ENCODE data around the gene GABARAP. TPM values are rescaled to one million over a fixed set of nuclear protein-coding genes. Genes with fewer than 3 reads are reported as not detected.

The GABARAP gene
- total and polyA plus RNA-seq, 2 of the 13 experiments (the other 11 are each of a cell fraction or from before 2014, with no cell fraction given), result 161 to 310 TPM

DNA sequence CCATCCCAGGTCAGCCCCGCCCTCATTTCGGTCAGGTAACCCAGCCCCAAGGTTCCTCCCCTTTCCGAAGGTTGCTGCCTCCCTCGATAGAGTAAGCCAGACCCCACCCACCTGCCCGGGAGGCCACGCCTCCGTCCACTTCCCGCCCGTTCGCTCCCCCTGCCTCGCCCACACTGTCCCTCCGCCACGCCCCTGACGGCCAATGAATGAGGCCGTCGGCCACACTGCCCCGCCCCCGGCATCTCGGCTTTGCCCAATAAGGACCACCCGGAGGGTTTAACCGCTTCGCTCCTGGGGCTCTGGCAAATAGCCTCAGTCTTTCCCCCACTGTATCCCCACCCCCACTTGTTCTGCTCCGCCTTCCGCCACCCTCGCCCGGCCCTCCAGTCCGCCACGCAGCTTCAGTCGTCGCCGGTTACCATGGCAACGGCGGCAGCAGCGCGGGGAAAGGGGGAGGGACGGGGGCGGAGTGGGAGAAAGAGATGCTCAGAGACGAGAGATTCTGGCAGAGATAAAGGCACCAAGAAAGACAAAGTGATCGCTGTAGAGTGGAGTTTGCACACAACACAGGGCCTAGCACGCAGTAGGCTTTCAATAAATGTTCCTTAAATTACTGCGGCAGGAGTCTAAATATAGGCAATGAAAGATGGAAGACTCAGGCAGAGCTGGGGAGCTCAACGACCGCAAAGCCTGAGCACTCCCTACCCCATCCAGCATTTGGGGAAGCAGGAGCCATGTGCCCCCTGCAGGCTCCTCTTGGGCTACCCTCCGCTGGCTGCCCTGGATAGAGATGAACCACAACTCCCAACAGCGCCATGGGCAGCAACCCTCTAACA is 27.7 kb downstream of the GABARAP start (continued):
- TF ChIP-seq ZNF382 (CRISPR knock-in tag; IDR thresholded peaks at IDR 0.05; ENCODE audit: borderline replicate concordance) (no peak), HDAC2 (CRISPR knock-in tag; IDR thresholded peaks at IDR 0.05) (no peak), THRA (CRISPR knock-in tag; IDR thresholded peaks at IDR 0.05; ENCODE audit: borderline replicate concordance) (no peak), FOXO1 (CRISPR knock-in tag; IDR thresholded peaks at IDR 0.05) (no peak), KLF6 (CRISPR knock-in tag; IDR thresholded peaks at IDR 0.05) (0 out of 2 replicates have a peak, but pooled peaks have one; percentile 7), ZNF136 (CRISPR knock-in tag; IDR thresholded peaks at IDR 0.05; ENCODE audit: low read depth) (0 out of 2 replicates have a peak, but pooled peaks have one; percentile 41), LCORL (IDR thresholded peaks at IDR 0.05) (no peak), LCORL (CRISPR knock-in tag; IDR thresholded peaks at IDR 0.05) (peak; percentile 68; the same call in 1 of the 2 replicates), YY1 (IDR thresholded peaks at IDR 0.05; ENCODE audit: insufficient read depth, insufficient replicate concordance, low read depth, low read length) (peak; percentile 51), ZNF329 (CRISPR knock-in tag; IDR thresholded peaks at IDR 0.05; ENCODE audit: low read depth) (no peak), SOX6 (IDR thresholded peaks at IDR 0.05) (no peak), SOX6 (CRISPR knock-in tag; IDR thresholded peaks at IDR 0.05) (no peak), SIX4 (CRISPR knock-in tag; IDR thresholded peaks at IDR 0.05) (no peak), ZBTB1 (CRISPR knock-in tag; IDR thresholded peaks at IDR 0.05; ENCODE audit: borderline replicate concordance) (no peak), NRL (CRISPR knock-in tag; IDR thresholded peaks at IDR 0.05; ENCODE audit: borderline replicate concordance) (no peak; the same call in 1 of the 2 replicates), ZNF747 (CRISPR knock-in tag; IDR thresholded peaks at IDR 0.05; ENCODE audit: borderline replicate concordance) (0 out of 2 replicates have a peak, but pooled peaks have one; percentile 15), SRSF1 (optimal IDR thresholded peaks at IDR 0.05; ENCODE audit: low read depth, low read length) (no peak), GMEB2 (CRISPR knock-in tag; IDR thresholded peaks at IDR 0.05; ENCODE audit: low read depth) (no peak), ZNF232 (CRISPR knock-in tag; IDR thresholded peaks at IDR 0.05; ENCODE audit: borderline replicate concordance) (no peak), ZMYM3 (CRISPR knock-in tag; IDR thresholded peaks at IDR 0.05) (peak; percentile 40; the same call in 1 of the 2 replicates), SSRP1 (CRISPR knock-in tag; IDR thresholded peaks at IDR 0.05) (no peak), ZNF672 (CRISPR knock-in tag; IDR thresholded peaks at IDR 0.05) (no peak), AGO1 (IDR thresholded peaks at IDR 0.05; ENCODE audit: low read depth, low read length, poor library complexity, severe bottlenecking) (peak; percentile 47), TFDP1 (CRISPR knock-in tag; IDR thresholded peaks at IDR 0.05; ENCODE audit: borderline replicate concordance) (peak; percentile 67; the same call in 1 of the 2 replicates), TOPORS (CRISPR knock-in tag; IDR thresholded peaks at IDR 0.05) (no peak), ZFP82 (CRISPR knock-in tag; IDR thresholded peaks at IDR 0.05; ENCODE audit: borderline replicate concordance) (no peak)
